Brain microvascular endothelial cell (primary cell): Measurements from ENCODE around the gene GRM7.

Source experiments
- DNase-seq: peaks from one replicate; pipeline ENCODE4 v3.0.0-alpha.2; 2020
- H3K27ac ChIP-seq: fragments of 250-450 bp; sonication (Bioruptor Pico); 2 replicates; pipeline ENCODE4 v1.5.1; 2020; ENCODE audit warnings: mild to moderate bottlenecking, moderate library complexity
- H3K27me3 ChIP-seq: fragments of 250-450 bp; sonication (Bioruptor Pico); replicated peaks from 2 replicates; pipeline ENCODE4 v1.5.1; 2020; ENCODE audit warnings: mild to moderate bottlenecking
- H3K36me3 ChIP-seq: fragments of 250-450 bp; sonication (Bioruptor Pico); replicated peaks from 2 replicates; pipeline ENCODE4 v1.5.1; 2020; ENCODE audit warnings: mild to moderate bottlenecking
- H3K4me3 ChIP-seq: 2 replicates; pipeline ENCODE4 v1.5.1; 2011; ENCODE audit warnings: low read depth, mild to moderate bottlenecking, control low read depth, low read length, moderate library complexity
- CTCF ChIP-seq: IDR thresholded peaks from 2 replicates; pipeline ENCODE4 v1.5.1; 2011; ENCODE audit warnings: low read depth, mild to moderate bottlenecking, moderate library complexity, low read length, control low read depth, inconsistent platforms; ENCODE audit errors: missing control alignments
- in situ Hi-C: cut with HindIII; loops from 2 replicates; pipeline ENCODE4 v1.10.0; 2017; ENCODE audit warnings: low sequenced_read_pairs, low pct_ligation_motif_present

GRM7 gene

GRCh38 chr3:7565574-7565973 is 704.7 kb downstream of the GRM7 start:
- Histone ChIP-seq H3K27me3 (no peaks in the 10 kb centered on the region), H3K36me3 (no peaks in the 10 kb centered on the region), H3K27ac (no peak overlapping the region), H3K4me3 (no peak overlapping the region)
- no peak for TF ChIP-seq CTCF
- DNase-seq = no peak
- in situ Hi-C loops = no loop called here

GRCh38 chr3:7567160-7567559 is 706.2 kb downstream of the GRM7 start:
- TF ChIP-seq CTCF = no peak
- in situ Hi-C loops = no loop called here
- no peaks in the 10 kb centered on the region for H3K27me3 ChIP-seq
- H3K4me3 ChIP-seq = no peak overlapping the region
- no peak for DNase-seq
- no peak overlapping the region for H3K27ac ChIP-seq
- H3K36me3 ChIP-seq = no peaks in the 10 kb centered on the region

- no peaks in the 10 kb centered on the region for H3K36me3 ChIP-seq
- TF ChIP-seq CTCF = no peak
- in situ Hi-C loops = no loop called here
- H3K27ac ChIP-seq = no peak overlapping the region
- DNase-seq = no peak
- no peak overlapping the region for H3K4me3 ChIP-seq
- no peaks in the 10 kb centered on the region for H3K27me3 ChIP-seq
Observed at GRCh38 chr3:7568526-7569184, 707.7 kb downstream of the GRM7 start.

DNA sequence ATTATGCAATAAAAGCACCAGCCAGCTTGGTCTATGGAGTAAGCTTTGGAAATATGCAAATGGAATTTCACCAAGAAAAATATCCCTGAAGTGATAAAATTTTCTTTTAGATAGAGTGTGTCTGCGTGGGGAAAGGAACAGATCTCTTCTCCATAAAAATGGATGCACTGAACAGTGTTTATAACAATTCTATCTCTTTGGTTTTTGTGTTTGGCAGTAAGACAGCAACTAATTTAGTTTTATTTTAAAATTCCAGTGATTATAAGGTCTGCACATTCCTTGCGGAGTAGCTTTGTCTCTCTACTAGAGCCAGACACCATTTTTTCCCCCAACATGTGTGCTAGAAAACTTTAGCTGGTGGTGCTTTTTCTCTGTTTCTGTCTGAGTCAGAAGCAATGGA is 712.4 kb downstream of the GRM7 start:
- Histone ChIP-seq H3K4me3 (no peak overlapping the region), H3K27ac (no peak overlapping the region), H3K27me3 (no peaks in the 10 kb centered on the region), H3K36me3 (no peaks in the 10 kb centered on the region)
- in situ Hi-C loops = no loop called here
- no peak for DNase-seq
- no peak for TF ChIP-seq CTCF

- in situ Hi-C loops = no loop called here
- no peak for TF ChIP-seq CTCF
- Histone ChIP-seq H3K36me3 (no peaks in the 10 kb centered on the region), H3K27me3 (no peaks in the 10 kb centered on the region), H3K4me3 (no peak overlapping the region), H3K27ac (no peak overlapping the region)
- no peak for DNase-seq
Observed at GRCh38 chr3:7574435-7574834, 713.5 kb downstream of the GRM7 start.

DNA sequence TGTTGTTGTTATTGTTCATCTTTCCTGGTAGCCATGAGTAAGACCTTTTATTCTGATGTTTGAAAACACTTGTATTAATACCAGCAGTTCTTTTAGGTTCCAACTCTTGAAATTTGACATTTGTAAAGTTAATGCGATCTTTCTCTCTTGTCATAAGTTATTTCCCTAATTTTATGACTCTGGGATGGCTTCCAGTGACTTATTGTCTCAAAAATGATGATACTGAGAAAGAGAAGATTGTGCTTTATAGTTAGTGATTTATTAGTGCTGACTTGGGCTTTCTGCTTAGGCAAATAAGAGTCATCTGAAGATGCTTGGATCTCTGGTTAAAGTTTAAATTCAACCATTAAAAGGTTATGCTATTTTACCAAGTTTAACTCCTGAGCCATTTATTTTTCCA is 715.2 kb downstream of the GRM7 start:
- H3K4me3 ChIP-seq = no peak overlapping the region
- no peaks in the 10 kb centered on the region for H3K27me3 ChIP-seq
- no peak for DNase-seq
- H3K27ac ChIP-seq = no peak overlapping the region
- no peak for TF ChIP-seq CTCF
- H3K36me3 ChIP-seq = no peaks in the 10 kb centered on the region
- in situ Hi-C loops = no loop called here
